ENCODE results near the gene ACOX2.

DNA sequence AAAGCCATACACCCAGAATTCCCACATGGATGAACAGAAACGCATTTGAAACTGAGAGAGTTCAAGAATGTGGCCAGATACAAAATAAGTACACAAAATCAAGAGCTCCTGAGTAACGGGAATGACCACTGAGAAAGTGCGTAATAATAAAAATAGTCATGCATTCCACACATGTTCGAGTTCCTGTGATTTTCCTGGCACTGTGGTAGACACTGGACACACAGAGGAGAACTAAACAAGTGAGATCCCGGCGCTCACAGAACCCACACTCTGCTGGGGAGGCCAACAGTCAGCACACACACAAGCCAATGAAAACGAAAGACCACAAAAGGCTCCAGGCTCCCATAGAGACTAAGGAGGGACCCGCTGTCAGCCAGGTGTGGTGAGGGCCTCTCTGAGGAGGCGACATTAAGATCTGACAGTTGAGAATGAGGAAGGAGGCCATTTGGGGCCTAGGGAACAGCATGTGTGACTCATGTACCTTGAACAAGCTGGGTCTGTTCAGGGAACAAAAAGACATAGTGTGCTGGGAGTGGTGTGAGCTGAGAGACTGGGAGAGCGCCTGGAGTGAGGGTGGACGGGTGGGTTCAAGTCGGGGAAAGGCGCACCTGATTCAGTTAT, 35.1 kb upstream of the ACOX2 start:
- TF ChIP-seq, protein P1, sequence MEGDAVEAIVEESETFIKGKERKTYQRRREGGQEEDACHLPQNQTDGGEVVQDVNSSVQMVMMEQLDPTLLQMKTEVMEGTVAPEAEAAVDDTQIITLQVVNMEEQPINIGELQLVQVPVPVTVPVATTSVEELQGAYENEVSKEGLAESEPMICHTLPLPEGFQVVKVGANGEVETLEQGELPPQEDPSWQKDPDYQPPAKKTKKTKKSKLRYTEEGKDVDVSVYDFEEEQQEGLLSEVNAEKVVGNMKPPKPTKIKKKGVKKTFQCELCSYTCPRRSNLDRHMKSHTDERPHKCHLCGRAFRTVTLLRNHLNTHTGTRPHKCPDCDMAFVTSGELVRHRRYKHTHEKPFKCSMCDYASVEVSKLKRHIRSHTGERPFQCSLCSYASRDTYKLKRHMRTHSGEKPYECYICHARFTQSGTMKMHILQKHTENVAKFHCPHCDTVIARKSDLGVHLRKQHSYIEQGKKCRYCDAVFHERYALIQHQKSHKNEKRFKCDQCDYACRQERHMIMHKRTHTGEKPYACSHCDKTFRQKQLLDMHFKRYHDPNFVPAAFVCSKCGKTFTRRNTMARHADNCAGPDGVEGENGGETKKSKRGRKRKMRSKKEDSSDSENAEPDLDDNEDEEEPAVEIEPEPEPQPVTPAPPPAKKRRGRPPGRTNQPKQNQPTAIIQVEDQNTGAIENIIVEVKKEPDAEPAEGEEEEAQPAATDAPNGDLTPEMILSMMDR (IDR thresholded peaks at IDR 0.05): no peak
- TF ChIP-seq POLR2A (IDR thresholded peaks at IDR 0.05): no peak
- TF ChIP-seq POLR2AphosphoS5 (IDR thresholded peaks at IDR 0.05): no peak

Measured in prostate gland (tissue), 2 donors.